ENCODE measurements around the gene RASSF5. TPM values are rescaled to one million over a fixed set of nuclear protein-coding genes. Genes with fewer than 3 reads are reported as not detected.

Gene RASSF5
- total and polyA plus RNA-seq, 2 of the 13 experiments (the other 11 are each of a cell fraction or from before 2014, with no cell fraction given), result 0.18 to 0.40 TPM

DNA sequence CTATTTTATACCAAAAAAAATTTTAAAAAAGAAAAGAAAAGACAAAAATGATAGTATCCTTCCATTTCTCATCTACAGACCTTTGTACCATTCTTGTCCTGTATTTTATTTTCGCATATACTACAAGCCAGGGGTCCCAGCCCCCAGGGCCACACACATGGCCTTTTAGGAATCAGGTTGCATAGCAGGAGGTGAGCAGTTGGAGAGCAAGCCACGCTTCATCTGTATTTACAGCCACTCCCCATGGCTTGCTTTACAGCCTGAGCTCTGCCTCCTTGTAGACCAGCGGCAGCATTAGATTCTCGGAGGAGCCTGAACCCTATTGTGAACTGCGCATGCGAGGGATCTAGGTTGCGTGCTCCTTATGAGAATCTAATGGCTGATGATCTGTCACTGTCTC, 39.8 kb downstream of the RASSF5 start (continued):
- TF ChIP-seq, protein P1, sequence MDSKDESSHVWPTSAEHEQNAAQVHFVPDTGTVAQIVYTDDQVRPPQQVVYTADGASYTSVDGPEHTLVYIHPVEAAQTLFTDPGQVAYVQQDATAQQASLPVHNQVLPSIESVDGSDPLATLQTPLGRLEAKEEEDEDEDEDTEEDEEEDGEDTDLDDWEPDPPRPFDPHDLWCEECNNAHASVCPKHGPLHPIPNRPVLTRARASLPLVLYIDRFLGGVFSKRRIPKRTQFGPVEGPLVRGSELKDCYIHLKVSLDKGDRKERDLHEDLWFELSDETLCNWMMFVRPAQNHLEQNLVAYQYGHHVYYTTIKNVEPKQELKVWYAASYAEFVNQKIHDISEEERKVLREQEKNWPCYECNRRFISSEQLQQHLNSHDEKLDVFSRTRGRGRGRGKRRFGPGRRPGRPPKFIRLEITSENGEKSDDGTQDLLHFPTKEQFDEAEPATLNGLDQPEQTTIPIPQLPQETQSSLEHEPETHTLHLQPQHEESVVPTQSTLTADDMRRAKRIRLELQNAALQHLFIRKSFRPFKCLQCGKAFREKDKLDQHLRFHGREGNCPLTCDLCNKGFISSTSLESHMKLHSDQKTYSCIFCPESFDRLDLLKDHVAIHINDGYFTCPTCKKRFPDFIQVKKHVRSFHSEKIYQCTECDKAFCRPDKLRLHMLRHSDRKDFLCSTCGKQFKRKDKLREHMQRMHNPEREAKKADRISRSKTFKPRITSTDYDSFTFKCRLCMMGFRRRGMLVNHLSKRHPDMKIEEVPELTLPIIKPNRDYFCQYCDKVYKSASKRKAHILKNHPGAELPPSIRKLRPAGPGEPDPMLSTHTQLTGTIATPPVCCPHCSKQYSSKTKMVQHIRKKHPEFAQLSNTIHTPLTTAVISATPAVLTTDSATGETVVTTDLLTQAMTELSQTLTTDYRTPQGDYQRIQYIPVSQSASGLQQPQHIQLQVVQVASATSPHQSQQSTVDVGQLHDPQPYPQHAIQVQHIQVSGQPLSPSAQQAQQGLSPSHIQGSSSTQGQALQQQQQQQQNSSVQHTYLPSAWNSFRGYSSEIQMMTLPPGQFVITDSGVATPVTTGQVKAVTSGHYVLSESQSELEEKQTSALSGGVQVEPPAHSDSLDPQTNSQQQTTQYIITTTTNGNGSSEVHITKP (CRISPR knock-in tag; IDR thresholded peaks at IDR 0.05; ENCODE audit: low read depth), result no peak
- TF ChIP-seq NPAS2 (CRISPR knock-in tag; IDR thresholded peaks at IDR 0.05; ENCODE audit: borderline replicate concordance) (no peak), MED1 (CRISPR knock-in tag; IDR thresholded peaks at IDR 0.05) (no peak), STAG1 (CRISPR knock-in tag; IDR thresholded peaks at IDR 0.05) (no peak), KLF15 (CRISPR knock-in tag; IDR thresholded peaks at IDR 0.05; ENCODE audit: borderline replicate concordance) (no peak), ZNF558 (CRISPR knock-in tag; IDR thresholded peaks at IDR 0.05; ENCODE audit: borderline replicate concordance) (no peak), ZNF235 (CRISPR knock-in tag; IDR thresholded peaks at IDR 0.05; ENCODE audit: borderline replicate concordance) (no peak), PHF8 (CRISPR knock-in tag; IDR thresholded peaks at IDR 0.05) (no peak), MAZ (IDR thresholded peaks at IDR 0.05; ENCODE audit: borderline replicate concordance, low read depth, low read length) (no peak), MAZ (CRISPR knock-in tag; IDR thresholded peaks at IDR 0.05; ENCODE audit: low read depth) (no peak), RAD51 (IDR thresholded peaks at IDR 0.05; ENCODE audit: borderline replicate concordance) (no peak)
- TF ChIP-seq, protein P2, sequence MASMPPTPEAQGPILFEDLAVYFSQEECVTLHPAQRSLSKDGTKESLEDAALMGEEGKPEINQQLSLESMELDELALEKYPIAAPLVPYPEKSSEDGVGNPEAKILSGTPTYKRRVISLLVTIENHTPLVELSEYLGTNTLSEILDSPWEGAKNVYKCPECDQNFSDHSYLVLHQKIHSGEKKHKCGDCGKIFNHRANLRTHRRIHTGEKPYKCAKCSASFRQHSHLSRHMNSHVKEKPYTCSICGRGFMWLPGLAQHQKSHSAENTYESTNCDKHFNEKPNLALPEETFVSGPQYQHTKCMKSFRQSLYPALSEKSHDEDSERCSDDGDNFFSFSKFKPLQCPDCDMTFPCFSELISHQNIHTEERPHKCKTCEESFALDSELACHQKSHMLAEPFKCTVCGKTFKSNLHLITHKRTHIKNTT (CRISPR knock-in tag; IDR thresholded peaks at IDR 0.05), result no peak
- TF ChIP-seq, protein P3, sequence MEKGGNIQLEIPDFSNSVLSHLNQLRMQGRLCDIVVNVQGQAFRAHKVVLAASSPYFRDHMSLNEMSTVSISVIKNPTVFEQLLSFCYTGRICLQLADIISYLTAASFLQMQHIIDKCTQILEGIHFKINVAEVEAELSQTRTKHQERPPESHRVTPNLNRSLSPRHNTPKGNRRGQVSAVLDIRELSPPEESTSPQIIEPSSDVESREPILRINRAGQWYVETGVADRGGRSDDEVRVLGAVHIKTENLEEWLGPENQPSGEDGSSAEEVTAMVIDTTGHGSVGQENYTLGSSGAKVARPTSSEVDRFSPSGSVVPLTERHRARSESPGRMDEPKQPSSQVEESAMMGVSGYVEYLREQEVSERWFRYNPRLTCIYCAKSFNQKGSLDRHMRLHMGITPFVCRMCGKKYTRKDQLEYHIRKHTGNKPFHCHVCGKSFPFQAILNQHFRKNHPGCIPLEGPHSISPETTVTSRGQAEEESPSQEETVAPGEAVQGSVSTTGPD (CRISPR knock-in tag; IDR thresholded peaks at IDR 0.05), result no peak
- TF ChIP-seq, protein P4, sequence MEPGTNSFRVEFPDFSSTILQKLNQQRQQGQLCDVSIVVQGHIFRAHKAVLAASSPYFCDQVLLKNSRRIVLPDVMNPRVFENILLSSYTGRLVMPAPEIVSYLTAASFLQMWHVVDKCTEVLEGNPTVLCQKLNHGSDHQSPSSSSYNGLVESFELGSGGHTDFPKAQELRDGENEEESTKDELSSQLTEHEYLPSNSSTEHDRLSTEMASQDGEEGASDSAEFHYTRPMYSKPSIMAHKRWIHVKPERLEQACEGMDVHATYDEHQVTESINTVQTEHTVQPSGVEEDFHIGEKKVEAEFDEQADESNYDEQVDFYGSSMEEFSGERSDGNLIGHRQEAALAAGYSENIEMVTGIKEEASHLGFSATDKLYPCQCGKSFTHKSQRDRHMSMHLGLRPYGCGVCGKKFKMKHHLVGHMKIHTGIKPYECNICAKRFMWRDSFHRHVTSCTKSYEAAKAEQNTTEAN (CRISPR knock-in tag; conservative IDR thresholded peaks at IDR 0.05), result no peak
